Mucosa of descending colon (tissue), 3 donors: Measurements from ENCODE around the gene GATA5. TPM values are rescaled to one million over a fixed set of nuclear protein-coding genes. Genes with fewer than 3 reads are reported as not detected.

Experiments
- ATAC-seq: fragments of 200-7000 bp; cut with Tn5 transposase; one replicate; pipeline ENCODE4 v1.9.1; 2020; ENCODE audit warnings: mild to moderate bottlenecking, moderate library complexity
- DNase-seq, 3 donors: peaks; one replicate each; pipeline ENCODE4 v3.0.0-alpha.2; 2020
- H3K36me3 ChIP-seq: fragments of 200-600 bp; one replicate; pipeline ENCODE4 v1.8.0; 2021; ENCODE audit warnings: low read depth, mild to moderate bottlenecking
- H3K4me1 ChIP-seq: fragments of 200-600 bp; one replicate; pipeline ENCODE4 v1.8.0; 2021; ENCODE audit warnings: low read depth, mild to moderate bottlenecking
- H3K4me3 ChIP-seq: fragments of 200-600 bp; one replicate; pipeline ENCODE4 v1.8.0; 2021; ENCODE audit warnings: mild to moderate bottlenecking
- H3K9me3 ChIP-seq: fragments of 200-600 bp; one replicate; pipeline ENCODE4 v1.8.0; 2021; ENCODE audit warnings: mild to moderate bottlenecking
- CTCF ChIP-seq: fragments of 200-600 bp; IDR thresholded peaks from one replicate; pipeline ENCODE4 v1.8.0; 2022; ENCODE audit warnings: antibody characterized with exemption, mild to moderate bottlenecking
- intact Hi-C, 2 donors: fragments of 100-400 bp; cut with DNase I in 1 of 2; cut with micrococcal nuclease in 1 of 2; formaldehyde crosslinking; loops; one replicate each; pipeline versions ENCODE4 v1.11.0 to v1.11.1; 2022; cut with DNase I, micrococcal nuclease
- total RNA-seq, 3 donors: library from RNA; stranded (reverse); fragmentation: NEBNext Ultra II Directional in 2 of 3; extraction: Animal tissue kit (Norgen Biotek cat#: 25700) in 2 of 3; gene quantifications; one replicate each; pipeline versions ENCODE4 v1.2.1 to v1.2.4, GENCODE V29; 2021 to 2023
- donor health status: DM: no; HTN: no; CAD: no; lungs with moderate emphysema.
- donor health status: DM: no; HTN: no; CAD: no.
- donor health status: DM: no; HTN: yes; CAD: no.

Gene GATA5
- total RNA-seq, 3 donors from 2014 or later: 0.14 to 0.22 TPM; not detected in 1

- no peaks in the 10 kb centered on the region for H3K36me3 ChIP-seq
- no peak for DNase-seq
- ATAC-seq: no peak
- TF ChIP-seq CTCF: no peak
- no peak overlapping the region for H3K4me3 ChIP-seq
- no peaks in the 10 kb centered on the region for H3K4me1 ChIP-seq
- no peaks in the 10 kb centered on the region for H3K9me3 ChIP-seq
- intact Hi-C loops: no loop called here
These were observed 54.7 kb downstream of the GATA5 start for GRCh38 chr20:62420846-62421715.

- peaks cover under 1% of the 10 kb centered on the region for H3K4me1 ChIP-seq
- DNase-seq (no peak), ATAC-seq (no peak)
- TF ChIP-seq CTCF: no peak
- H3K4me3 ChIP-seq: no peak overlapping the region
- no peaks in the 10 kb centered on the region for H3K9me3 ChIP-seq
- no peaks in the 10 kb centered on the region for H3K36me3 ChIP-seq
- intact Hi-C loops: no loop called here
These were observed 56.0 kb downstream of the GATA5 start for GRCh38 chr20:62419759-62420158.

DNA sequence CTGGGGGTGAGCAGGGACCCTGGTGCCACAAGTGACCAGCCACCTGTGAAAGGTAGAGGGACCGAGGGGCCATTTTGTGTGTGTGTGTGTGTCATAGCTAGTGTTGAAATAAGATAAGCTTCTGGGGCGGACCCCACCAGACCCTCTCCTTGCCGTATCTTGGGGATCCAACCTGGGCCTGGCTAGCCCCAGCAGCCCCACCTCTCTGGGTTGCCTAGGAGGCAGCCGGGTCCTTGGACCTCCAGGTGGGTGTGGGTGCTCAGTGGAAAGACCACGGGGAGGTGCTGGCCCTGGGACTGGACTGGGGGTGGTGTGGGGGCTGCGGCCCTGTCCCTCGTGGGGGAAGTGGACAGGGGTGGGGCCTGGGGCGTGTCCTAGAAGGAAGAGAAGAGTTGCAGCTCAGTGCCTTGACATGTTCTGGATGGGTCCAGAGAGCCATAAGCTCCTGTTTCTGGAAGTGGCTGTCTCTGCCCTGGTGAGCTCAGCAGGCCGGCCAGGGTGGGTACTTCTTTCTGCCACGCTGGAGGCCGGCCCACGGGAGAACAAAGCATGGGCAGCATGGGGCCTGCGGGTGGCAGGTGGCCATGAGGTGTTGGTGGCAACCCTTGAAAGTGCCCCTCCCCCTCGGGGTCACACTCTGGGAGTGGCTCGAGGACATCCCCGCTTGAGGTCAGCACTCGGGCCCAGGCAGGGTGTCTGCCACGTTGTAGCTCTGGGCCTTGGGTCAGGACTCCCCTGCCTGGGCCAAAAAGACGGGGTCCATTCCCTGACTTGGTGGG is 56.9 kb downstream of the GATA5 start:
- no peak for TF ChIP-seq CTCF
- DNase-seq: no peak
- Histone ChIP-seq H3K9me3 (no peaks in the 10 kb centered on the region), H3K4me1 (peaks cover 9% of the 10 kb centered on the region), H3K36me3 (no peaks in the 10 kb centered on the region), H3K4me3 (no peak overlapping the region)
- intact Hi-C loops: no loop called here
- no peak for ATAC-seq

DNA sequence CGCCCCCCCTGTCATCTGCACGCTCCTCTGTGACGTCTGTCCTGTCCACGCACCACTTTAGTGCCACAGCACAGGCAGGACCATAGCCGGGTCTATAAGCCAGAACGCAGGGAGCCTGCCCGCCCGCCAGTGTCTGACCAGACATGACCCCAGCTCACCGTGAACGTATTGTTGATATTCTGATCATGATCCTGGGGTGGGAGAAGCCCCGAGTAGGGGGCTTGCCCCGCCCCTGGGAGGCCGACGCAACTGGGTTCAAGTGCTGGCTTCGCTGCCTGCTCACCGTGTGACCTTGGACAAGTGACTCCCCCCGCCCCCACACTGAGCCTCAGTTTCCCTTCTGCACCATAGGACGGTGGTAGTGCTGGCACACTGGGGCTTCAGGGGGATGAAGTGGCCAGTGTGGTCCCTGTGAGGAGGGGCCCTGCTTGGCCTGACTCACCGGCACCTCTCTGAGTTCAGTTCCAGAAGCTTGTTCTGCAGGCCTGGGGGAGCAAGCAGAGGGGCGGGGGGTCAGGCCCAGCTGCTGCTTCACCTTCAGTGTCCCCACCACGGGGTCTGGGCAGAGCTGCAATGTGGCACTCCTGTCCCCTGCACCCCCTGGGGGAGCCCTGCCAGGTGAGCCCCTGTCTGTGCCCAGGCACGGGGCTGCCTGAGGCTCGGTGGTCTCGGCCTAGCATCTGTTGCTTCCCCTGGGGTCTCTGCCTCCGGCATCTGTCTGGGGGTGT is 57.6 kb downstream of the GATA5 start:
- no peak for TF ChIP-seq CTCF
- H3K36me3 ChIP-seq: no peaks in the 10 kb centered on the region
- H3K4me3 ChIP-seq: no peak overlapping the region
- peaks cover 17% of the 10 kb centered on the region for H3K4me1 ChIP-seq
- intact Hi-C loops: no loop called here
- ATAC-seq (no peak), DNase-seq (no peak)
- H3K9me3 ChIP-seq: no peaks in the 10 kb centered on the region
